ENCODE results near the gene TBC1D8. TPM values are rescaled to one million over a fixed set of nuclear protein-coding genes. Genes with fewer than 3 reads are reported as not detected.

The TBC1D8 gene
- total RNA-seq, 4 donors from 2014 or later = 19.5 to 46.9 (median 24.8) TPM

DNA sequence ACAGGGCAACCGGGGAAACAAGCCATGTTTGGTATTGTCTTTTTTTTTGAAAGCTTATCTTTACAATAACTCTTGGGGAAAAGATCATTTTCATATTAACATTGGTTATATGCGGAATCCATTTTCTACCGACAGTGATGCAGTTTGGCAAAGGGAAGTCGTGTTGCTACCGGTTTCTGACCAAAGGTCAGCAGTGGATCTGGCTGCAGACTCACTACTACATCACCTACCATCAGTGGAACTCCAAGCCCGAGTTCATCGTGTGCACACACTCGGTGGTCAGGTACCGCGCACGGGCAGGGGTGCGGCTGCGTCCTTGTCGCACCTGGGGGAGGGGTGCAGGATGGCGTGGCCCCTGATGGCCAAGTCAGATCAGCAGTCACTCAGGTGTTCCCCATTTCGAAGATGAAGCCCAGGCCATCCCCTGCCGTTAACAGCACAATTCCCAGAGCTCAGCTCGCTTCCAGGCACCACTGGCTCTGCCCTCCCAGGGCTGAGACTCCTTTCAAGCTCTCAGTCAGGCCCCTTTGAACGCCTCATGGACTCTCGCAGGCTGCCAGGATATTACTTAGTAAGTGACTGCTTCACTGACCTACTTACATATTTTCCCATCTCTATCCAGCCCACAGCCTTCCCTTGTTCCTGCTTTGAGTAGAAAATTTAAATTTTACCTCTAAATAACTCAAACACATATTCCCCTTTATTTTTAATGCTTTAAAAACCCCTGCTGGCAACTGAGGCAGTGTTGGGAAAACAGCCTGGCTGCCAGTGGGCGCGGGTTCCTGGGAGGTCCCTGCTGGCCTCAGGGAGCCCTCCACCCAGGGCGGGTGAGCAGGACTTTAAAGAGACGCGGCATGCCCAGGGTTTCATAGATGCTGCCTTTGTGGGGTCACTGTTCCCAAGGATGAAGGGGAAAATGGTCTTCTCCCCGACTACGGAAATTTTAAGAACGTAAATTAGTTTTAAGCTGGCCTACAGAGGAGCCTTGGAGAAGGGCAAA, 182.7 kb downstream of the TBC1D8 start:
- intact Hi-C loops (cut with DNase I) = no loop called here
- WGBS, 2 donors = 89 to 94% methylated on average over 18 to 26 of the region's 28 CpGs
- H3K4me3 ChIP-seq = no peak overlapping the region
- no peaks in the 10 kb centered on the region for H3K27me3 ChIP-seq
- TF ChIP-seq, protein P1, sequence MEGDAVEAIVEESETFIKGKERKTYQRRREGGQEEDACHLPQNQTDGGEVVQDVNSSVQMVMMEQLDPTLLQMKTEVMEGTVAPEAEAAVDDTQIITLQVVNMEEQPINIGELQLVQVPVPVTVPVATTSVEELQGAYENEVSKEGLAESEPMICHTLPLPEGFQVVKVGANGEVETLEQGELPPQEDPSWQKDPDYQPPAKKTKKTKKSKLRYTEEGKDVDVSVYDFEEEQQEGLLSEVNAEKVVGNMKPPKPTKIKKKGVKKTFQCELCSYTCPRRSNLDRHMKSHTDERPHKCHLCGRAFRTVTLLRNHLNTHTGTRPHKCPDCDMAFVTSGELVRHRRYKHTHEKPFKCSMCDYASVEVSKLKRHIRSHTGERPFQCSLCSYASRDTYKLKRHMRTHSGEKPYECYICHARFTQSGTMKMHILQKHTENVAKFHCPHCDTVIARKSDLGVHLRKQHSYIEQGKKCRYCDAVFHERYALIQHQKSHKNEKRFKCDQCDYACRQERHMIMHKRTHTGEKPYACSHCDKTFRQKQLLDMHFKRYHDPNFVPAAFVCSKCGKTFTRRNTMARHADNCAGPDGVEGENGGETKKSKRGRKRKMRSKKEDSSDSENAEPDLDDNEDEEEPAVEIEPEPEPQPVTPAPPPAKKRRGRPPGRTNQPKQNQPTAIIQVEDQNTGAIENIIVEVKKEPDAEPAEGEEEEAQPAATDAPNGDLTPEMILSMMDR (IDR thresholded peaks at IDR 0.05) = no peak
- no peak for TF ChIP-seq POLR2A (IDR thresholded peaks at IDR 0.05)
- no peaks in the 10 kb centered on the region for H3K9me3 ChIP-seq
- H3K36me3 ChIP-seq = peaks cover 0 to 89% (median 6%) of the 10 kb centered on the region in 3 donors
- no peak overlapping the region for H3K27ac ChIP-seq
- H3K4me1 ChIP-seq = no peaks in the 10 kb centered on the region
- DNase-seq = no peak

DNA sequence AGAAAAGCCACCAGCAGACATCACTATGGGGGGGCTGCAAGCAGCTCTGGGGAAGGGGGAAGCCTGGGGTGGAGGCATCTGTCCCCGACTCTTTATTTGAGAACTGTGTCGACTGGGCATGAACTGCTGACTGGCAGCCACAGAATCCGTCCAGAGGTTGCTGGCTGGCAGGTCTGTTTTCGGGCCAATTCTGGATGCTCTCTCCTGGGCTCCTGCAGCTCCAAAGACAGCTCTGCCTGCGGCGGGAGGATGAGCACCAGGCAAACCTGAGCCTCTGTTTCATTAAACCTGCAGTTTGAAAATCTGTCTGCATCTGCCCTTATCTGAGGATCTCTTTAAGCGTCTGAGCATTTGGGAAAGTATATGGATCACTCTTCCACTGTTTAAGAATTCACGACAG, 183.5 kb downstream of the TBC1D8 start:
- Histone ChIP-seq H3K4me3 (no peak overlapping the region), H3K4me1 (no peaks in the 10 kb centered on the region), H3K27ac (no peak overlapping the region), H3K36me3 (peaks cover 0 to 87% (median 6%) of the 10 kb centered on the region in 3 donors), H3K9me3 (no peaks in the 10 kb centered on the region), H3K27me3 (no peaks in the 10 kb centered on the region)
- WGBS, 2 donors = 78 to 95% methylated on average over 2 to 5 of the region's 8 CpGs
- DNase-seq = no peak
- TF ChIP-seq POLR2A (IDR thresholded peaks at IDR 0.05) = no peak
- TF ChIP-seq, protein P1 (IDR thresholded peaks at IDR 0.05) = no peak
- intact Hi-C loops (cut with DNase I) = no loop called here

DNA sequence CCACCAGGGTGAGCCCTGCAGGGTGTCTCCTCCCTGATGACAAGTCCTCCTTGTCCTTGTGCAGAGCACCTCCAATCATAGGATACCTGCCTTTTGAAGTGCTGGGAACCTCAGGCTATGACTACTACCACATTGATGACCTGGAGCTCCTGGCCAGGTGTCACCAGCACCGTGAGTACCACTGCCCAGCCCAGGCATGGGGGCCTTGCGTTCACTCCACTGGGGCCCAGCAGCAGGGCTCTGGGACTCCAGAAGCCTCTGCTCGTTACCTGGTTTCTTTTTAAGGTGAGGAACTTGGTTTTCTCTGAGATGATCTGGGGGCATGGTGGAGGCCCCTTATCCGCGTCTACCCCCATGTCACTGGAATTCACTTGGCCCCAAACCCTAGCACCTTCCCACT, 185.6 kb downstream of the TBC1D8 start:
- TF ChIP-seq POLR2A (IDR thresholded peaks at IDR 0.05) = no peak
- TF ChIP-seq, protein P1 (IDR thresholded peaks at IDR 0.05) = no peak
- 94 to 100% methylated on average over 2 to 4 of the region's 5 CpGs for WGBS, 2 donors
- no peak overlapping the region for H3K27ac ChIP-seq
- intact Hi-C loops (cut with DNase I) = no loop called here
- H3K4me3 ChIP-seq = no peak overlapping the region
- H3K36me3 ChIP-seq = peaks cover 0 to 66% (median 6%) of the 10 kb centered on the region in 3 donors
- DNase-seq = no peak
- H3K27me3 ChIP-seq = no peaks in the 10 kb centered on the region
- H3K4me1 ChIP-seq = no peaks in the 10 kb centered on the region
- H3K9me3 ChIP-seq = no peaks in the 10 kb centered on the region

DNA sequence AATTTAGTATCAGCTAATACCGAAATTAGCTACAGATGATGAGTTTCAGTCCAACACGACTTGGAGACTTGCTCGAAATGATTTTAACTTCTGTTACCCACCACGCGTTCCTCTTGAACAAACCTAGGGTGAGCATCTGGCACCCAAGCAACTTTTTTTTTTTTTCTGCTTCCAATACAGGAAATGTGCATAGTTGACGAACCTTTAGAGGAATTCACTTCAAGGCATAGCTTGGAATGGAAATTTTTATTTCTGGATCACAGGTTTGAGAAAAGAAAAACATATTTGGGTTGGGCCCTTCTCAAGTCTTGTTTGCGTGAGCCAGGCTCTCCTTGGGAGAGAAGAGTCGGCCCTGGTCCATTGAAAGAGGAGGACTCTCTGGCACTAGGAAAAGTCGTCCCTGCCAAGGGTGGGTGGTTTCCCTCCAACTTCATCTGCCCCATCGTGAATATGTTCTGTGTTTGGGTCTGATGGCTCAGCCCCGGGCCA, 186.5 kb downstream of the TBC1D8 start:
- Histone ChIP-seq H3K36me3 (peaks cover 0 to 57% (median 6%) of the 10 kb centered on the region in 3 donors), H3K4me1 (peaks cover 0 to 2% (median 0%) of the 10 kb centered on the region in 3 donors), H3K9me3 (no peaks in the 10 kb centered on the region), H3K4me3 (no peak overlapping the region), H3K27me3 (no peaks in the 10 kb centered on the region), H3K27ac (no peak overlapping the region)
- intact Hi-C loops (cut with DNase I) = no loop called here
- TF ChIP-seq POLR2A (IDR thresholded peaks at IDR 0.05) = no peak
- TF ChIP-seq, protein P1 (IDR thresholded peaks at IDR 0.05) = no peak
- DNase-seq = no peak
- 74 to 89% methylated on average over 11 of the region's 11 CpGs for WGBS, 2 donors

DNA sequence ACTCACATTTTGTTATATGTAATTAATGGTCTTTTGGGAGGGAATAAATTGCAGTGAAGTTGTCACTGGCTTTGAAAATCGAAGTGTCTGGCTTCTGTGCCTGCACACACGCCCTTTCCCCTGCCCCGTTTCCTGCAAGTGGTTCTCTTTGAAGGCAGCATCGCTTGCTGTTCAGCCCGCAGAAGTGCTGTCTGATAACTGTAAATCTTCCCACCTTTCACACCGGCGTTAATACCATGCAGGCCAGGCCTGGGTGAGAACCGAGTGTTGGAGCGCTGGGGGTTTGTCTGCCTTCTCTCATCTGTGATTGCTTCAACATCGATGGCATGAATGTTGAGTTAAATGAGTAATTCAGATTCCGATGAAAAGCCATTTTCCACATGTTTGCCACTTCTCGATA, 187.0 kb downstream of the TBC1D8 start:
- DNase-seq = no peak
- intact Hi-C loops (cut with DNase I) = no loop called here
- H3K4me3 ChIP-seq = no peak overlapping the region
- H3K9me3 ChIP-seq = no peaks in the 10 kb centered on the region
- H3K4me1 ChIP-seq = peaks cover 0 to 7% (median under 1%) of the 10 kb centered on the region in 3 donors
- H3K27ac ChIP-seq = no peak overlapping the region
- TF ChIP-seq, protein P1 (IDR thresholded peaks at IDR 0.05) = no peak
- no peak for TF ChIP-seq POLR2A (IDR thresholded peaks at IDR 0.05)
- H3K36me3 ChIP-seq = peaks cover 0 to 52% (median 6%) of the 10 kb centered on the region in 3 donors
- no peaks in the 10 kb centered on the region for H3K27me3 ChIP-seq
- 71 to 88% methylated on average over 7 to 10 of the region's 12 CpGs for WGBS, 2 donors

Data from esophagus squamous epithelium (tissue), 5 donors.